Activated CD4-positive, alpha-beta T cell treated with anti-CD3 and anti-CD28 coated beads, Interleukin-2, amount 10 ng/mL, durations not matched to agents 7 days and 5 days (primary cell): Measurements from ENCODE around the gene ADRA2A. TPM values are rescaled to one million over a fixed set of nuclear protein-coding genes. Genes with fewer than 3 reads are reported as not detected.

ENCODE experiments used
- CTCF ChIA-PET: fragments of 350-600 bp; sonication (Branson Sonifier 250); formaldehyde crosslinking; loops from one replicate; lab custom pipeline; 2021; ENCODE audit warnings: antibody characterized with exemption; lab: Charles Lee
- POLR2A ChIA-PET: fragments of 350-600 bp; sonication (Branson Sonifier 250); formaldehyde crosslinking; loops from one replicate; lab custom pipeline; 2021; ENCODE audit warnings: antibody characterized with exemption; lab: Charles Lee
- DNase-seq: peaks from one replicate; pipeline ENCODE4 v3.0.0-alpha.2; 2020
- H3K27ac Mint-ChIP-seq: one replicate; pipeline ENCODE4 v1.8.0; 2021; ENCODE audit warnings: mild to moderate bottlenecking, moderate library complexity, mixed read lengths
- H3K27me3 Mint-ChIP-seq: one replicate; pipeline ENCODE4 v1.8.0; 2021; ENCODE audit warnings: mixed read lengths
- H3K36me3 Mint-ChIP-seq: one replicate; pipeline ENCODE4 v1.8.0; 2021; ENCODE audit warnings: low read depth, mixed read lengths
- H3K4me1 Mint-ChIP-seq: one replicate; pipeline ENCODE4 v1.8.0; 2021; ENCODE audit warnings: mixed read lengths
- H3K4me3 Mint-ChIP-seq: one replicate; pipeline ENCODE4 v1.8.0; 2021; ENCODE audit warnings: mild to moderate bottlenecking, moderate library complexity, mixed read lengths
- H3K9me3 Mint-ChIP-seq: one replicate; pipeline ENCODE4 v1.8.0; 2021; ENCODE audit warnings: mixed read lengths
- total RNA-seq, 2 experiments: library from RNA; stranded (reverse); gene quantifications; one replicate each; pipeline ENCODE4 v1.2.3, GENCODE V29; 2021

Gene ADRA2A
- not detected for total RNA-seq

DNA sequence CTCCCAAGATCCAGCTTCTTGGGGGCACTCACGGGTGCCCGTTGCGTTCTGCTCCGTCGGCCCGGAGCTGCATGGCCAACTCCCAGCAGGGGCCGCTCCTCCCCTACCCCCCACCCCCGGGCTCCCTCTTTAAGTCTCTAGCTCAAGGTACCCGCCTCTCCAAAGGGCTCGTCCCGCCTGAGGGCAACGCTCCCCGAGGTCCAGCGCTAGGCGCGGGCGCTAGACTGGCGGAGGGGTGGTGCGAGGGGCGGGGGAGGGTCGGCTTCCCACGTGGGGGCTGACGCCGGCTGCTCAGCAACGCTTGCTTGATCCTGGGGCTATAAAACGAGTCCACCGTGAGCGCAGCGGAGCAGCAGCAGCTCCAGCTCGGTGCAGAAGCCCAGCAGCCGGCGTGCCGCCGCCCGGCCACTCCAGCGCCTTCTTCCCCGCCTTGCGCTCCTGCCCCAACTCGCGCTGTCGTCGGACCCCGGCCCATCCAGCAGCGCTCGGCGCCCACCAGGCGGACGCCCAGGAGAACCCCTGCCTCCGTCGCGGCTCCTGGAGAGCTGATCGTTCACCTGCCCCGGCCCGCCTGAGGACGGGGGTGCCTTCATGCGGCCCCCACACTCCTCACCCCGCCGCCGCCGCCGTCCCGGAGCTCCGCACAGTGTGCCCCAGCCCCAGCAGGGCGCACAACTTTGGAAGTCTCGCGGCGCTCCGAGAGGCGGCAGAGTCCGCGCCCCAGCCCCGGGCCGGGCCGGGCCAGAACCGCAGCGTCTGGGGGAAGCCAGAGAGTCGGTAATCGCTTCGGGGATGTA is at the start of gene ADRA2A:
TSS of gene ADRA2A (plus strand) at position 348 of the 797 bp plus-strand sequence. CDS start 968 bp downstream, outside the sequence.
- ChIA-PET CTCF (interaction anchor here (0.6 to 1.6 kb wide), 6 partner anchors 11 to 1450 kb away, joined by 3 to 4 read pairs (median 4); no protein-coding TSS in a partner anchor), POLR2A (no interaction called here)
- Mint-ChIP-seq H3K4me3 (peak within 1 kb of the TSS; percentile 45), H3K27me3 (peaks cover 70% of the 10 kb centered on the region), H3K36me3 (peaks cover 3% of the 10 kb centered on the region), H3K4me1 (peaks cover 15% of the 10 kb centered on the region), H3K27ac (peak within 1 kb of the TSS; percentile 33), H3K9me3 (no peaks in the 10 kb centered on the region)
- no peak for DNase-seq

DNA sequence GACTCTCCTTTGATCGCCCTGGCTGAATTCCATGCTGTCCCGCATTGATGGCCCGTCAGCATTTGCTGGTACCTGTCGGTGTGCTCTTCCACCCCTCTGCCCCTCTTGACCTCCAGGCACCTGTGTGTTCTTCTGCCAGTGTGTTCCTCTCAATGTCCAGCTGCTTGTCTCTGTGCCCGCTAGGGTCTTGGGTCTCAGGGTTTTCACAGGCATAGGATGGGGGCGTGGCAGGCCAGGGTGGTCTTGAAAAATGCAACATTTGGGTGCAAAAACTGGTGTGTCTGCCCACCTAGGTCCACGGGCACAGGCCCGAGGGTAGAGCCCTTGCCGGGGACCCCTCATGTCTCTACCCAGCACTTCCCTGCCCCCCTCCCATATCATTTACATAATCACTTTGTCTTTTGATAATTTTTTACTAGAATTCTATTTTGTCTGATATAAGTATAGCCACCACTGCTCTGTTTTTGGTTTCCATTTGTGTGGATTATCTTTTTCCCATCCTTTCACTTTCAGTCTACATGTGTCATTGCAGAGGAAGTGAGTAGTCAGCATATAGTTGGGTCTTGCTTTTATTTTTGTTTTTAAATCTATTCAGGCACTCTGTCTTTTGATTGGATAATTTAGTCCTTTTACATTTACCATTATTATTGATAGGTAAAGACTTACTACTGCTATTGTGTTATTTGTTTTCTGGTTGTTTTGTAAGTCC is 46.6 kb upstream of the ADRA2A start:
- peak overlapping the region; percentile 39 for H3K27ac Mint-ChIP-seq
- H3K9me3 Mint-ChIP-seq = peaks cover 21% of the 10 kb centered on the region
- peaks cover 12% of the 10 kb centered on the region for H3K4me1 Mint-ChIP-seq
- H3K27me3 Mint-ChIP-seq = no peaks in the 10 kb centered on the region
- DNase-seq = no peak
- H3K36me3 Mint-ChIP-seq = peaks cover 16% of the 10 kb centered on the region
- POLR2A ChIA-PET = no interaction called here
- H3K4me3 Mint-ChIP-seq = no peak overlapping the region
- CTCF ChIA-PET = no interaction called here

DNA sequence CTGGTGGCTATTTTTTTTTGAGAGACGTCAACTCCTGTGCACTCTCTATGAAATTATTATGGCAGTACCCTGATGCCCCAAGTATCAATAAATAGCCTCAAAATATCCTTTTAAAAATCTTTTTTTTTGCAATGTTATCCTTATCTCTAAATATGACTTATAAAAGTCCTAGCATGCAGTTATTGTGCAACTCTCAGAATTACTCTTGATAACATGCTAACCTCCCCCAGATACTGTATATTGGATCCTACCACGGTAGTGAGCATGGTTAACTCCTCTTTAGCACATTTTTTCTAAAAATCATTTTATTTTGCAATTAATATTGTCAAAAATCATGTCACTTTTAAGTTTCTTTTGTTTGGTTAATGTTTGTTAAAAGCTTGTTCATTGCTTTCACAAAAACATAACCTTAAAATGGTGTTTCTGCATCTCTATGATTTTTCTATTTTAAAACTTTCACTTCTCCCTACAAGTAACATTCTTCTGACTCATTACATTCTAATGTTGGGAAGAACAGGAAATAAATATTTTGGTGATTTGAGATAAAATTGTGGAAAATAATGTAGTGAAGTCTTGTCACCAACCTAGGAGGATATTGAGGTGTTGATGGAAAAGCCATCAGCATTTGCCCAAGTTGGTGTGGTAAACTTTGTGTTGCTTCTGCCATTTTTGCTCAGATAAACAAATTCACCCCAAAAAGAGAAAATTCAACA is 42.1 kb upstream of the ADRA2A start:
- H3K27me3 Mint-ChIP-seq = peaks cover 2% of the 10 kb centered on the region
- ChIA-PET POLR2A (no interaction called here), CTCF (no interaction called here)
- H3K36me3 Mint-ChIP-seq = peaks cover 20% of the 10 kb centered on the region
- no peak overlapping the region for H3K27ac Mint-ChIP-seq
- DNase-seq = no peak
- H3K9me3 Mint-ChIP-seq = peaks cover 34% of the 10 kb centered on the region
- peaks cover 10% of the 10 kb centered on the region for H3K4me1 Mint-ChIP-seq
- no peak overlapping the region for H3K4me3 Mint-ChIP-seq

DNA sequence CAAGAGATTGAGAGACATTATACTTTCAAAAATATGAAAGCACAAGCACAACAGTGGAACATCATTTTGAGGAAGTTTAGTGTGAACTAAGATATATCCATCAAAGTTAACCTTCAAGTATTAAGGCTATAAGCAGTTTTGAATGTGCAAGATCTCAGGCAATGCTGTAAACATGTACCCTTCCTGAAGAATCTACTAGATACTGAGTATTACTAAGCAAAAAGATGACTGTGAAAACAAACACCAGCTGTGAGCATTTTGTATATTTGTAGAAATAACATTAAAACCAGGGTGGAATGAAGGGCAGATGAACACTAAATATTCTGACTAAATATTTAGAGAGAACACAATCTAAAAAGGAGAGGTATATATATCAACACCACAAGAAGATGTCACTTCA is 41.3 kb upstream of the ADRA2A start:
- no peak for DNase-seq
- Mint-ChIP-seq H3K9me3 (peaks cover 37% of the 10 kb centered on the region), H3K4me3 (no peak overlapping the region), H3K4me1 (peaks cover 2% of the 10 kb centered on the region), H3K27me3 (peaks cover 2% of the 10 kb centered on the region), H3K36me3 (peaks cover 19% of the 10 kb centered on the region), H3K27ac (no peak overlapping the region)
- CTCF ChIA-PET = no interaction called here
- POLR2A ChIA-PET = no interaction called here

DNA sequence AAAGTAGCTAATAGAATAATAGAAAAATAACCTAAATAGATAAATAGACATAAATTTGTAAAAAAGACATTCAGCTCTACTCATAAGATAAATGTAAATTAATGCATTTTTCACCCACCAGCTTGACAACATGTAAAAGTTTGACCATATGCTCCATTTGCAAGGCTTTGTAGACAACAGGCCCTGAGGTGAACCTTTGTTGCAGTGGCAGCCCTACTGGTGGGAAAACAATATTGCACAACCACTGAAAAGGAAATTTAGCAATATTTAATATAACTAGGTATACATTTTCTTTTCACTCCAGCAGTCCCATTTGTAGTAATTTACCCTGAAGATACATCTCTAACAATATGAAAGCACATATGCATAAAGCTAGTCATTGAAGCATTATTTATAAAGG is 39.0 kb upstream of the ADRA2A start:
- H3K4me3 Mint-ChIP-seq = no peak overlapping the region
- peaks cover 5% of the 10 kb centered on the region for H3K27me3 Mint-ChIP-seq
- peaks cover 44% of the 10 kb centered on the region for H3K9me3 Mint-ChIP-seq
- H3K4me1 Mint-ChIP-seq = no peaks in the 10 kb centered on the region
- no peak for DNase-seq
- POLR2A ChIA-PET = no interaction called here
- no peak overlapping the region for H3K27ac Mint-ChIP-seq
- H3K36me3 Mint-ChIP-seq = peaks cover 12% of the 10 kb centered on the region
- CTCF ChIA-PET = interaction anchor here (1.3 kb wide), 1 partner anchor 50 kb away, joined by 4 read pairs; no protein-coding TSS in a partner anchor

DNA sequence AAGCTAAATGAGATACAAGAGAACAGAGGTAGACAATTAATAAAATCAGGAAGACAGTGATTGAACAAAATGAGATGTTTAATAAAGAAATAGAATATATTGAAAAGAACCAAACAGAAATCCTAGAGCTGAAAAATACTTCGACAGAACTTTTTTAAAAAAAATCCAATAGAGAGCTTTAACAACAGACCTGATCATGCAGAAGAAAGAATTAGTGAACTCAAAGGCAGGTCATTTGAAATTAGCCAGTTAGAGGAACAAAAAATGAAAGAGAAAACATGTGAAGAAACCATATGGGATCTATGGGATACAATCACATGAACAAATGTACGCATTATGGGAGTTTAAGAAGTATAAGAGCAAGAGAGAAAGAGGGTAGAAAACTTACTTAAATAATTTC is 37.3 kb upstream of the ADRA2A start:
- Mint-ChIP-seq H3K4me1 (no peaks in the 10 kb centered on the region), H3K27me3 (peaks cover 5% of the 10 kb centered on the region), H3K9me3 (peaks cover 34% of the 10 kb centered on the region), H3K36me3 (peaks cover 6% of the 10 kb centered on the region), H3K4me3 (no peak overlapping the region), H3K27ac (no peak overlapping the region)
- ChIA-PET CTCF (no interaction called here), POLR2A (no interaction called here)
- DNase-seq = no peak

DNA sequence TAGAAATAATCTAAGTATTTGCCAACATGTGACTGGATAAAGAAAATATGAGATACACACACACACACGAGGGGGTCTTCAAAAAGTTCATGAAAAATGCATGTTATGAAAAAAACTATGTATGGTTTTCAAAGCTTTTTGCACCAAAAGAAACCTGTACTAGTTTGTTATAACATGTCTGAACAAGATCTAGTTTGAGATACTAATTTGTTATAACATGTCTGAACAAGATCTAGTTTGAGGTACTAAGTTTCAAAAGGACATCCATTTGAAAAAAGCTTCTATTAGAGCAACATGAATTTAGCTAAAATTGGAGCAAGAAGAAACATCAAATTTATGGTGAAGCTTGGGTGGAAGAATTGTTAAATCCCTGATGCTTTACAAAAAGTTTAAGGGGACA is 19.8 kb upstream of the ADRA2A start:
- Mint-ChIP-seq H3K27me3 (peaks cover 28% of the 10 kb centered on the region), H3K9me3 (peaks cover 6% of the 10 kb centered on the region), H3K27ac (no peak overlapping the region), H3K4me3 (no peak overlapping the region), H3K4me1 (no peaks in the 10 kb centered on the region), H3K36me3 (no peaks in the 10 kb centered on the region)
- CTCF ChIA-PET = no interaction called here
- no peak for DNase-seq
- POLR2A ChIA-PET = no interaction called here

DNA sequence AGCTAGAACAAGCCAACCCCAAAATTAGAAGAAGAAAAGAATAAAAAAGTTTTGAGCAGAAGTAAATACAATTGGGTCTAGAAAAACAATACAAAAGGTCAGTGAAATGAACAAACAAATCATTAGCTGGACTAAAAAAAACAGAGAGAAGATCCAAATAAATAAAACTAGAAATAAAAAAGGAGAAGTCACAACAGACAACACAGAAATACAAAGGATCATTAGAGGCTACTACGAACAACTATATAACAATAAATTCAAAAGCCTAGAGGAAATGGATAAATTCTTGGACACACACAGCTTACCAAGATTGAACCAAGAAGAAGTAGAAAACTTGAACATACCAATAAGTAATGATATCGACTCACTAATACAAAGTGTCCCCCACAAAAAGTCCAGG is 13.4 kb upstream of the ADRA2A start:
- CTCF ChIA-PET = no interaction called here
- H3K9me3 Mint-ChIP-seq = peaks cover 4% of the 10 kb centered on the region
- no peak for DNase-seq
- no peak overlapping the region for H3K27ac Mint-ChIP-seq
- no peaks in the 10 kb centered on the region for H3K36me3 Mint-ChIP-seq
- H3K4me3 Mint-ChIP-seq = no peak overlapping the region
- H3K4me1 Mint-ChIP-seq = no peaks in the 10 kb centered on the region
- peaks cover 54% of the 10 kb centered on the region for H3K27me3 Mint-ChIP-seq
- POLR2A ChIA-PET = no interaction called here

DNA sequence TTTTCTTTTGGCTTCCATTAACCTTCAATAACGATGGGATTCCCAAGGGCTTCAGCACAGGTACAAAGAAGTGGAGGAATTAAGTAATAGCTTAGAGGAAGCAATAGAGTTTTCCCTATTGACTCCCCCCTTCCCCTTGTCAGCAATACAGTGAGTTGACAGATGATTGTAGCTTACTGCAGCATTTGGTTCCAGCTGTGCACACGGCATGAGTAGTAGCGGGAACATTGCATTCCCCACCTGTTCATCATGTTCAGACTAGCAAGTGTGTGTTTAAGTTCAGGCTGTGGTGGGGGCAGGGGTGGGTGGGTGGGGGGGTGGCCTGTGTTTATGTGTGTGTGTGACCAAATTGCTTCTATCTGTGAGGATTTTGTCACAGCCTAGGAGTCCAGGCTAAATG is 4.6 kb upstream of the ADRA2A start:
- ChIA-PET CTCF (interaction anchor here (0.7 to 0.9 kb wide), 2 partner anchors 14 to 400 kb away, joined by 3 read pairs; no protein-coding TSS in a partner anchor), POLR2A (no interaction called here)
- Mint-ChIP-seq H3K36me3 (no peaks in the 10 kb centered on the region), H3K9me3 (no peaks in the 10 kb centered on the region), H3K27me3 (peaks cover 71% of the 10 kb centered on the region), H3K4me3 (no peak overlapping the region), H3K4me1 (peaks cover 4% of the 10 kb centered on the region), H3K27ac (no peak overlapping the region)
- no peak for DNase-seq

DNA sequence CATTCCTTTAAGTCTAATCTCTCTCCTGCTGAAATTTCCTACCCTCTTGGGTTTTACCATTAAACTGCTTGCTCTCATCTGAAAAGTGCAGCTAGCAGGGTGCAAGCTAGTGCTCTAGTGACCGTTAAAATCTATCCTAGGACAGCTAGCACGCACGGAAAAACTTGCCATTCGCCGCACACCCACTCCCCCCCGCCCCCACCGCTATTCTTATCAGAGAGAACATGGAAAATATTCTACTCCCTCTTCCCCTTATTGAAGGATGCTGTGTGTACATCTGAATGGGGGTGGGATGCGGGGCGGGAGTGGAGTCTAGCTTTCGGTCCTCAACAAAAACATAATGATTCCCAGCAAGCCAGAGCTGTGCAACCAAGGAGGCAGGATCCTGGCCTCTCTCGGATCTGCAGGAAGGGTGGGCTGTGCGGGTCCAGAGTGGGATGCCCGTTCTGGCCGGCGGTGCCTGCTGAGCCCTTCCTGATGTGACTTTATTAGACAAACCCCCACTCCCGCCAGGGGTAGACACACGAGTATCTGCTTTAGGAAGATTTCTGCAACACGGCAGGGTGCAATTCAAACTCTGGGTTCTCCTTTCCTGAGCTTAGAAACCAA is 1.1 kb upstream of the ADRA2A start:
- POLR2A ChIA-PET = no interaction called here

DNA sequence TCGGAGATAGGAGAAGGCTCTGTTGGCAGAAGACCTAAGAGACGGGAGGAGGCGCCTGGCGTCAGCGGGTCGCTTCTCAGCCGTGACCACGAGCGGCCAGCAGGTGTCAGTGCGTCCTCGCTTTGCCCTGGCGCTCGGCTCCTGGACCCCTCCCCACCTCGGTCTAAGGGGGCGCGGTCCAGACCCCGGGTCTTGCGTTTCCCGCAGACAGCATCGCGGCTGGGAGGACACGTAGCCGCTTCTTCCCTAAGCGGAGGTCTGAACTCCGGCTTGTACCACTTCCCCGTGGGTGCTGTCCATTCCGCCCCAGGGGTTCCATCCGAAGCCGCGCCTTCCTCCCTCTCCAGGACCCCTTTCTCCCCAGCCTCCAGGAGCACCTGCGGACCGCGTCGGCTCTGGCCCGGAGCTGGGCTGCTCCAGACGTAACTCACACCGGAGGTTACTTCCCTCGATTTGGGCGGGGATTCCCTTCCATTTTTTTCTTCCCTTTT is 593 bp upstream of the ADRA2A start:
- ChIA-PET POLR2A (no interaction called here), CTCF (interaction anchor here (0.6 to 1.6 kb wide), 5 partner anchors 11 to 1451 kb away, joined by 3 to 4 read pairs (median 3); no protein-coding TSS in a partner anchor)
- Mint-ChIP-seq H3K4me1 (peaks cover 15% of the 10 kb centered on the region), H3K9me3 (no peaks in the 10 kb centered on the region), H3K27me3 (peaks cover 75% of the 10 kb centered on the region), H3K27ac (no peak overlapping the region), H3K4me3 (peak overlapping the region; percentile 45), H3K36me3 (peaks cover 3% of the 10 kb centered on the region)
- DNase-seq = peak; percentile 46

More for the DNA sequence above, 1.1 kb upstream of the ADRA2A start:
- no peaks in the 10 kb centered on the region for H3K9me3 Mint-ChIP-seq
- DNase-seq = no peak
- H3K4me1 Mint-ChIP-seq = peaks cover 15% of the 10 kb centered on the region
- peak overlapping the region; percentile 45 for H3K4me3 Mint-ChIP-seq
- peaks cover 3% of the 10 kb centered on the region for H3K36me3 Mint-ChIP-seq
- H3K27me3 Mint-ChIP-seq = peaks cover 79% of the 10 kb centered on the region
- CTCF ChIA-PET = interaction anchor here (1.2 to 1.6 kb wide), 3 partner anchors 12 to 134 kb away, joined by 3 to 4 read pairs (median 4); no protein-coding TSS in a partner anchor
- H3K27ac Mint-ChIP-seq = no peak overlapping the region

DNA sequence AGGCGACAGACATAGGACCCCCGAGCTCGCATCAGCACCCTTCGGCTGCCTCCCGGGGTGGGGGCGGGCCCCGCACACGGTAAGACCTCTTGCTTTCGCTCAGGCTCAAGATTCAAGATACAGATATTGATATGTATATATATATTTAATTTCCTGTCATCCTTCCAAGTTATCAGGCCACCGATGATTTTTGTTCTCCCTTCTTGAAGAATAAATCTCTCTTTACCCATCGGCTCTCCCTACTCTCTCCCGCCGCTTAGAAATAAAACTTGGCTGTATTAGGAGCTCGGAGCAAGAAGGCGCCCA is 603 bp downstream of the ADRA2A start:
- Mint-ChIP-seq H3K27me3 (peaks cover 65% of the 10 kb centered on the region), H3K4me1 (peaks cover 15% of the 10 kb centered on the region), H3K27ac (peak overlapping the region; percentile 33), H3K4me3 (peak overlapping the region; percentile 45), H3K9me3 (no peaks in the 10 kb centered on the region), H3K36me3 (peaks cover 3% of the 10 kb centered on the region)
- ChIA-PET POLR2A (no interaction called here), CTCF (interaction anchor here (1.1 kb wide), 1 partner anchor 405 kb away, joined by 4 read pairs; no protein-coding TSS in a partner anchor)
- DNase-seq = no peak
